Measurements from ENCODE around the gene DAPK2. TPM values are rescaled to one million over a fixed set of nuclear protein-coding genes. Genes with fewer than 3 reads are reported as not detected.

The DAPK2 gene
- total and polyA plus RNA-seq, 2 of the 13 experiments (the other 11 are each of a cell fraction or from before 2014, with no cell fraction given), result 0.33 to 0.63 TPM

DNA sequence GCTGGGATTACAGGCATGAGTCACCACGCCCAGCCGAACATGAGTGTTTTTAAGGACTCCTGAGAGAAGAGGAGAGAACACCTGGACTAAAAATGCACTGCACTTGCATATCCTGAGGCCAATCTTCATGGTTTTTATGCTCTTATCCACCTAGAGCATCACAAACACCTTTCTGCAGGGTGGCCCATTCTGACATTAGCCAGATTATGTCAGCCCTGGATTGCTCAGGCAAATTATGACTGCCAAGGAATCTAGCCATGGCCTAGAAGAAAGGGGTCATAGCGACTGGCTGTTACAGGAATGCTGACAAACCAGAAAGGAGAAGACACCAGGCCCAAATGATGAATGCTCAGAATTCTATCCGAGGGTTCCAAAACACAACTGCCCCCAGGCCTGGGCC is 171.7 kb downstream of the DAPK2 start:
- in situ Hi-C loops (cut with HindIII; ENCODE audit: extremely low pct_ligation_motif_present, low pct_unique_long_range_greater_than_20kb), result no loop called here
- CTCF ChIA-PET (ENCODE audit: low intra/inter-chr PET ratio, low total read pairs), result no interaction called here

DNA sequence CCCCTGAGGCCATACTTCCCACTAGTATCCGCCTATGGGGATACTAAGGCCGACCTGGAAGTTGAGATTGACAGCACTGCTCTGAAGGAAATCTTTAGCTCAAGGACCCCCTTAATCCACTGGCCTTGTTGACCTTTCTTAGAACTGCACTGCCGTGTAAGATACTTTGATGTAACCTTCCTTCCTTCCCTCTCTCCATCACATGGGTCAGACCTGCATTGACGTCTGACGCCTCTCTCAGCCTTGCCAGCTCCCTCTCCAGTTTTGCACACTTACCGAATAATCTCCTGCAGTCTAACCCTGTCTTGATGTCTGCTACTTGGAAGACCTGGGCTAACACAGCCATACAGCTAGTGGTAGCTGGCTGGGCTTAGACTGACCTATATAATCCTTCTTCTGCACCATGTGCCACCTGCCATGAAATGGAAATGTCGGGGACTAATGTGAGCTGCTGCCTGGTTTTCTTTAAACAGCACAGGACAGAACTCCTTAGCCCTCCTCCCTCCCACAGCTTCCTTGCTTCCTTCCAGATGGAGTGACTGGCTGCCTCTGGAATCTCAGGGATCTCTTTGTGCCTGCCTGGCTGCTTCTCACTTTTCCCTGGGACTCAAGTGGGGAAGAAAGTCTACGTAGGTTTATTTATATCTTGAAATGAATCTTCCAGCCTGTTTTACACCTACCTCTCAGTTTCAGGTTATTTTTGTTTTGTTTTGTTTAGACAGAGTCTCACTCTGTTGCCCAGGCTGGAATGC is 173.3 kb downstream of the DAPK2 start:
- 51% methylated on average over 8 of the region's 8 CpGs for WGBS (ENCODE audit: low lambda C conversion rate)
- Histone ChIP-seq H4K20me1 (ENCODE audit: insufficient read depth, low read length) (no peaks in the 10 kb centered on the region), H3K4me1 (ENCODE audit: insufficient read depth, low read length) (no peaks in the 10 kb centered on the region), H3K9me3 (ENCODE audit: low read length) (no peaks in the 10 kb centered on the region), H3K4me3 (replicated peaks in 1 of 3; ENCODE audit: insufficient read depth in 1 of 3, low read depth in 2 of 3, low read length in 3 of 3) (no peak overlapping the region), H3K4me2 (ENCODE audit: low read depth, low read length) (no peak overlapping the region), H3K27ac (ENCODE audit: extremely low read length, insufficient read depth, low read length) (no peak overlapping the region), H3K27me3 (ENCODE audit: control insufficient read depth in 1 of 2, insufficient read depth in 2 of 2, low read length in 2 of 2) (no peaks in the 10 kb centered on the region; a peak in 1 of 5 replicates), H3K79me2 (ENCODE audit: insufficient read depth, low read length) (no peaks in the 10 kb centered on the region), H3K9ac (ENCODE audit: insufficient read depth, low read depth, low read length) (no peak overlapping the region), H3K36me3 (replicated peaks in 1 of 2; ENCODE audit: control insufficient read depth in 1 of 2, insufficient read depth in 2 of 2, low read length in 2 of 2) (no peaks in the 10 kb centered on the region), H2AFZ (ENCODE audit: low read length) (no peak overlapping the region)
- FAIRE-seq (no peak), ATAC-seq (no peak), DNase-seq (ENCODE audit: low spot score) (no peak)
- intact Hi-C loops (cut with micrococcal nuclease; ENCODE audit: unreplicated experiment) (no loop called here), in situ Hi-C loops (cut with HindIII; ENCODE audit: extremely low pct_ligation_motif_present, low pct_unique_long_range_greater_than_20kb) (no loop called here)
- ChIA-PET CTCF (ENCODE audit: low intra/inter-chr PET ratio, low total read pairs) (no interaction called here), POLR2A (no interaction called here)
- no TSS peak for BruUV-seq (replicated peaks)
- TF ChIP-seq, protein P1, sequence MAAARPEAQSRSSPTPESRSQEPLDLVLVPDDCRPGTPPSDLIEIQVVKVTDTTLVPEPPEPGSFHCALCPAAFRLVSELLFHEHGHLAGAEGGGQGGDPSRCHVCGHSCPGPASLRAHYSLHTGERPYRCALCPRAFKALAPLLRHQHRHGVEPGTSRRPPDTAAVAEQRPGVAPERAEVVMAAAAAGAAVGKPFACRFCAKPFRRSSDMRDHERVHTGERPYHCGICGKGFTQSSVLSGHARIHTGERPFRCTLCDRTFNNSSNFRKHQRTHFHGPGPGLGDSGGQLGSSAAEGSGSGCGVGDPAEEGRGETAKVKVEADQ (CRISPR knock-in tag; IDR thresholded peaks at IDR 0.05; ENCODE audit: borderline replicate concordance), result no peak
- TF ChIP-seq KAT8 (CRISPR knock-in tag; IDR thresholded peaks at IDR 0.05), result no peak
- TF ChIP-seq CBX1 (IDR thresholded peaks at IDR 0.05; ENCODE audit: low read depth), result no peak
- TF ChIP-seq, protein P2, sequence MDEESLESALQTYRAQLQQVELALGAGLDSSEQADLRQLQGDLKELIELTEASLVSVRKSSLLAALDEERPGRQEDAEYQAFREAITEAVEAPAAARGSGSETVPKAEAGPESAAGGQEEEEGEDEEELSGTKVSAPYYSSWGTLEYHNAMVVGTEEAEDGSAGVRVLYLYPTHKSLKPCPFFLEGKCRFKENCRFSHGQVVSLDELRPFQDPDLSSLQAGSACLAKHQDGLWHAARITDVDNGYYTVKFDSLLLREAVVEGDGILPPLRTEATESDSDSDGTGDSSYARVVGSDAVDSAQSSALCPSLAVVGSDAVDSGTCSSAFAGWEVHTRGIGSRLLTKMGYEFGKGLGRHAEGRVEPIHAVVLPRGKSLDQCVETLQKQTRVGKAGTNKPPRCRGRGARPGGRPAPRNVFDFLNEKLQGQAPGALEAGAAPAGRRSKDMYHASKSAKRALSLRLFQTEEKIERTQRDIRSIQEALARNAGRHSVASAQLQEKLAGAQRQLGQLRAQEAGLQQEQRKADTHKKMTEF (CRISPR knock-in tag; IDR thresholded peaks at IDR 0.05), result no peak
- TF ChIP-seq RBFOX2 (IDR thresholded peaks at IDR 0.05; ENCODE audit: low read depth, low read length), result no peak
- TF ChIP-seq SRF (IDR thresholded peaks at IDR 0.05; ENCODE audit: low read depth, low read length), result no peak
- no peak for TF ChIP-seq SIX4 (CRISPR knock-in tag; IDR thresholded peaks at IDR 0.05)
- no peak for TF ChIP-seq JUN (CRISPR knock-in tag; IDR thresholded peaks at IDR 0.05)
- TF ChIP-seq ZNF709 (CRISPR knock-in tag; IDR thresholded peaks at IDR 0.05), result no peak
- TF ChIP-seq, protein P3, sequence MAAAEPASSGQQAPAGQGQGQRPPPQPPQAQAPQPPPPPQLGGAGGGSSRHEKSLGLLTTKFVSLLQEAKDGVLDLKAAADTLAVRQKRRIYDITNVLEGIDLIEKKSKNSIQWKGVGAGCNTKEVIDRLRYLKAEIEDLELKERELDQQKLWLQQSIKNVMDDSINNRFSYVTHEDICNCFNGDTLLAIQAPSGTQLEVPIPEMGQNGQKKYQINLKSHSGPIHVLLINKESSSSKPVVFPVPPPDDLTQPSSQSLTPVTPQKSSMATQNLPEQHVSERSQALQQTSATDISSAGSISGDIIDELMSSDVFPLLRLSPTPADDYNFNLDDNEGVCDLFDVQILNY (CRISPR knock-in tag; conservative IDR thresholded peaks at IDR 0.05), result no peak

More for the DNA sequence above, 171.7 kb downstream of the DAPK2 start:
- Histone ChIP-seq H3K4me3 (replicated peaks in 1 of 3; ENCODE audit: insufficient read depth in 1 of 3, low read depth in 2 of 3, low read length in 3 of 3) (no peak overlapping the region), H4K20me1 (ENCODE audit: insufficient read depth, low read length) (no peaks in the 10 kb centered on the region), H2AFZ (ENCODE audit: low read length) (no peak overlapping the region), H3K9me3 (ENCODE audit: low read length) (no peaks in the 10 kb centered on the region), H3K36me3 (replicated peaks in 1 of 2; ENCODE audit: control insufficient read depth in 1 of 2, insufficient read depth in 2 of 2, low read length in 2 of 2) (no peaks in the 10 kb centered on the region), H3K9ac (ENCODE audit: insufficient read depth, low read depth, low read length) (no peak overlapping the region), H3K27me3 (ENCODE audit: control insufficient read depth in 1 of 2, insufficient read depth in 2 of 2, low read length in 2 of 2) (no peaks in the 10 kb centered on the region; a peak in 2 of 5 replicates), H3K4me1 (ENCODE audit: insufficient read depth, low read length) (no peaks in the 10 kb centered on the region), H3K27ac (ENCODE audit: extremely low read length, insufficient read depth, low read length) (no peak overlapping the region), H3K79me2 (ENCODE audit: insufficient read depth, low read length) (no peaks in the 10 kb centered on the region), H3K4me2 (ENCODE audit: low read depth, low read length) (no peak overlapping the region)
- intact Hi-C loops (cut with micrococcal nuclease; ENCODE audit: unreplicated experiment), result no loop called here
- TF ChIP-seq, protein P4, sequence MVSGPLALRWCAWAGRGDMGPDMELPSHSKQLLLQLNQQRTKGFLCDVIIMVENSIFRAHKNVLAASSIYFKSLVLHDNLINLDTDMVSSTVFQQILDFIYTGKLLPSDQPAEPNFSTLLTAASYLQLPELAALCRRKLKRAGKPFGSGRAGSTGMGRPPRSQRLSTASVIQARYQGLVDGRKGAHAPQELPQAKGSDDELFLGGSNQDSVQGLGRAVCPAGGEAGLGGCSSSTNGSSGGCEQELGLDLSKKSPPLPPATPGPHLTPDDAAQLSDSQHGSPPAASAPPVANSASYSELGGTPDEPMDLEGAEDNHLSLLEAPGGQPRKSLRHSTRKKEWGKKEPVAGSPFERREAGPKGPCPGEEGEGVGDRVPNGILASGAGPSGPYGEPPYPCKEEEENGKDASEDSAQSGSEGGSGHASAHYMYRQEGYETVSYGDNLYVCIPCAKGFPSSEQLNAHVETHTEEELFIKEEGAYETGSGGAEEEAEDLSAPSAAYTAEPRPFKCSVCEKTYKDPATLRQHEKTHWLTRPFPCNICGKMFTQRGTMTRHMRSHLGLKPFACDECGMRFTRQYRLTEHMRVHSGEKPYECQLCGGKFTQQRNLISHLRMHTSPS (CRISPR knock-in tag; IDR thresholded peaks at IDR 0.05; ENCODE audit: low read depth), result no peak
- TF ChIP-seq MBNL3 (CRISPR knock-in tag; conservative IDR thresholded peaks at IDR 0.05), result no peak
- no peak for TF ChIP-seq TEAD2 (CRISPR knock-in tag; IDR thresholded peaks at IDR 0.05)
- no peak for TF ChIP-seq ZFP82 (CRISPR knock-in tag; IDR thresholded peaks at IDR 0.05; ENCODE audit: borderline replicate concordance)
- no peak for TF ChIP-seq ZKSCAN1 (IDR thresholded peaks at IDR 0.05; ENCODE audit: low read length)
- no peak for TF ChIP-seq HDAC1 (CRISPR knock-in tag; IDR thresholded peaks at IDR 0.05)
- POLR2A ChIA-PET, result no interaction called here
- ATAC-seq (no peak), DNase-seq (ENCODE audit: low spot score) (no peak), FAIRE-seq (no peak)
- no TSS peak for BruUV-seq (replicated peaks)
- 4% methylated on average over 4 of the region's 4 CpGs for WGBS (ENCODE audit: low lambda C conversion rate)

All from HepG2 (cell line).